H1 (cell line): ENCODE results near the gene RPP25L. TPM values are rescaled to one million over a fixed set of nuclear protein-coding genes. Genes with fewer than 3 reads are reported as not detected.
A peak's percentile ranks its signal among the peaks of the same experiment; 100 is the strongest.

Source experiments
- ASH2L ChIP-seq: fragments of 200-600, 300-600 bp; sonication (generic); IDR thresholded peaks from one replicate; pipeline ENCODE4 v1.7.1; 2017; ENCODE audit warnings: low read length
- ATF2 ChIP-seq: IDR thresholded peaks from 2 replicates; pipeline ENCODE4 v1.6.1; 2012; ENCODE audit warnings: low read length, inconsistent platforms
- CTCF ChIP-seq, 3 experiments: IDR thresholded peaks; 1 replicate in 2 of 3; 2 replicates in 1 of 3; pipeline versions ENCODE4 v1.5.1 to v1.6.1; 2011; ENCODE audit warnings: low read length in 3 of 3, mild to moderate bottlenecking in 3 of 3, inconsistent platforms in 2 of 3, low read depth in 1 of 3, moderate library complexity in 1 of 3; ENCODE audit not compliant: insufficient read depth in 1 of 3; ENCODE audit errors: control extremely low read depth in 1 of 3
- EP300 ChIP-seq, 2 experiments: IDR thresholded peaks; 1 replicate in 1 of 2; 2 replicates in 1 of 2; pipeline ENCODE4 v1.6.1; 2011 to 2012; ENCODE audit warnings: low read depth in 2 of 2, low read length in 2 of 2, mild to moderate bottlenecking in 2 of 2, borderline replicate concordance in 1 of 2, inconsistent platforms in 1 of 2, moderate library complexity in 1 of 2
- EZH2 ChIP-seq: fragments of 200-600 bp; sonication (generic); IDR thresholded peaks from 2 replicates; pipeline ENCODE4 v1.7.1; 2012; ENCODE audit warnings: low read depth, mild to moderate bottlenecking, moderate library complexity, low read length, inconsistent platforms; ENCODE audit not compliant: severe bottlenecking
- GTF2F1 ChIP-seq: IDR thresholded peaks from 2 replicates; pipeline ENCODE4 v1.6.1; 2012; ENCODE audit warnings: low read depth, low read length, improper control_type of control experiment, borderline replicate concordance
- HDAC2 ChIP-seq, 2 experiments: fragments of 300-600 bp in 1 of 2; sonication (generic) in 1 of 2; IDR thresholded peaks; 2 replicates each; pipeline ENCODE4 v1.6.1; 2011 to 2012; ENCODE audit warnings: low read depth in 2 of 2, low read length in 2 of 2, mild to moderate bottlenecking in 2 of 2, moderate library complexity in 2 of 2, borderline replicate concordance in 1 of 2, inconsistent platforms in 1 of 2
- KDM1A ChIP-seq: fragments of 200-600, 300-600 bp; sonication (generic); IDR thresholded peaks from 2 replicates; pipeline ENCODE4 v1.7.1; 2016; ENCODE audit warnings: mild to moderate bottlenecking, low read length, borderline replicate concordance
- NANOG ChIP-seq: IDR thresholded peaks from 2 replicates; pipeline ENCODE4 v1.6.1; 2011; ENCODE audit warnings: low read length, low read depth, mild to moderate bottlenecking, inconsistent platforms; ENCODE audit not compliant: insufficient read depth, poor library complexity, severe bottlenecking
- PHF8 ChIP-seq: fragments of 200-600 bp; sonication (generic); conservative IDR thresholded peaks from 2 replicates; pipeline ENCODE4 v1.7.1; 2012; ENCODE audit warnings: low read depth, mild to moderate bottlenecking, inconsistent platforms, low read length, moderate library complexity
- POU5F1 ChIP-seq: IDR thresholded peaks from 2 replicates; pipeline ENCODE4 v1.6.1; 2011; ENCODE audit warnings: low read depth, mild to moderate bottlenecking, low read length, moderate library complexity
- RAD21 ChIP-seq, 2 experiments: IDR thresholded peaks in 1 of 2; conservative IDR thresholded peaks in 1 of 2; 2 replicates each; pipeline ENCODE4 v1.6.1; 2011; ENCODE audit warnings: low read depth in 2 of 2, low read length in 2 of 2, improper control_type of control experiment in 1 of 2, inconsistent platforms in 1 of 2, mild to moderate bottlenecking in 1 of 2, moderate library complexity in 1 of 2
- SAP30 ChIP-seq: fragments of 300-600 bp; sonication (generic); IDR thresholded peaks from 2 replicates; pipeline ENCODE4 v1.7.1; 2012; ENCODE audit warnings: low read length, moderate library complexity, mild to moderate bottlenecking, inconsistent platforms; ENCODE audit not compliant: insufficient read depth, insufficient replicate concordance
- SIN3A ChIP-seq, 2 experiments: IDR thresholded peaks in 1 of 2; conservative IDR thresholded peaks in 1 of 2; 2 replicates each; pipeline ENCODE4 v1.6.1; 2011 to 2012; ENCODE audit warnings: low read length in 2 of 2, improper control_type of control experiment in 1 of 2, low read depth in 1 of 2, mild to moderate bottlenecking in 1 of 2
- SP1 ChIP-seq: IDR thresholded peaks from 2 replicates; pipeline ENCODE4 v1.6.1; 2011; ENCODE audit warnings: low read depth, low read length
- YY1 ChIP-seq: IDR thresholded peaks from 2 replicates; pipeline ENCODE4 v1.6.1; 2011; ENCODE audit warnings: low read depth, mild to moderate bottlenecking, low read length
- polyA plus RNA-seq, 7 experiments: library from polyadenylated mRNA; depleted of rRNA in 3 of 7; stranded (reverse) in 5 of 7; unstranded in 2 of 7; fragments of >200 nt in 5 of 7; fragments of 200-250 nt in 2 of 7; gene quantifications; 1 replicate in 5 of 7; 2 replicates in 1 of 7; 4 replicates in 1 of 7; pipeline versions ENCODE4 v1.2.1 to v1.2.3, GENCODE V29; 2011 to 2013; ENCODE audit warnings: missing spikeins in 2 of 7, mixed read lengths in 2 of 7
- total RNA-seq: library from RNA; stranded (reverse); fragmentation: NEBNext Ultra II Directional; extraction: Animal tissue kit (Norgen Biotek cat#: 25700); gene quantifications from 2 replicates; pipeline ENCODE4 v1.2.1, GENCODE V29; 2021

The RPP25L gene
- total and polyA plus RNA-seq, 2 of the 8 experiments (the other 6 are each of a cell fraction or from before 2014, with no cell fraction given) = 21.6 to 75.0 TPM

- TF ChIP-seq ATF2 = no peak
- no peak for TF ChIP-seq KDM1A
- no peak for TF ChIP-seq RAD21 (IDR thresholded peaks at IDR 0.05 in 1 of 2, conservative IDR thresholded peaks at IDR 0.05 in 1 of 2; ENCODE audit: low read depth in 2 of 2, low read length in 2 of 2)
- TF ChIP-seq SP1 = no peak
- TF ChIP-seq YY1 = peak; percentile 75
- no peak for TF ChIP-seq EZH2
- no peak for TF ChIP-seq EP300 (IDR thresholded peaks at IDR 0.05; ENCODE audit: borderline replicate concordance in 1 of 2, low read depth in 2 of 2, low read length in 2 of 2)
- no peak for TF ChIP-seq POU5F1
- TF ChIP-seq HDAC2 (IDR thresholded peaks at IDR 0.05; ENCODE audit: borderline replicate concordance in 1 of 2, low read depth in 2 of 2, low read length in 2 of 2) = no peak
- TF ChIP-seq CTCF (IDR thresholded peaks at IDR 0.05; ENCODE audit: control extremely low read depth in 1 of 3, insufficient read depth in 1 of 3, low read depth in 1 of 3, low read length in 3 of 3) = peak in 1 of 3 experiments; percentile 6; a peak in 1 of 4 replicates
- no peak for TF ChIP-seq SAP30
- TF ChIP-seq PHF8 = peak; percentile 44; the same call in 1 of the 2 replicates
- no peak for TF ChIP-seq GTF2F1
- no peak for TF ChIP-seq NANOG
- no peak for TF ChIP-seq ASH2L
- peak; percentile 78 to 98; a peak in 3 of 4 replicates for TF ChIP-seq SIN3A (conservative IDR thresholded peaks at IDR 0.05 in 1 of 2, IDR thresholded peaks at IDR 0.05 in 1 of 2; ENCODE audit: low read depth in 1 of 2, low read length in 2 of 2)
- TF ChIP-seq, all 59 proteins: peak for 10
Measured at GRCh38 chr9:34620061-34620994, 8.4 kb upstream of the RPP25L start, which contains the start of gene DCTN3 (continued).
